Erythroblast (primary cell): ENCODE measurements around the gene FAM228A.

ENCODE experiments used
- GATA1 ChIP-seq: IDR thresholded peaks from 2 replicates; pipeline ENCODE4 v1.6.1; 2011; ENCODE audit warnings: low read depth, mild to moderate bottlenecking, control low read depth, low read length, moderate library complexity
- POLR2A ChIP-seq: IDR thresholded peaks from 2 replicates; pipeline ENCODE4 v1.6.1; 2011; ENCODE audit warnings: mild to moderate bottlenecking, low read length

GRCh38 chr2:24231461-24231881, 56.6 kb downstream of the FAM228A start:
- TF ChIP-seq POLR2A (no peak), GATA1 (no peak)
